SKM-1 treated with dmso at 0.1 percent for 144 hours (cell line): ENCODE data around the gene PTPN20.
"Not testable (repeated sequence)": the region's sequence is repeated elsewhere in the genome, so short reads cannot be mapped to it uniquely, and the experiment has no call there.

Experiments used
- DNase-seq: peaks from one replicate; lab custom pipeline; 2025; ENCODE audit not compliant: unreplicated experiment; lab: John Stamatoyannopoulos, UW

PTPN20 gene

GRCh38 chr10:46952540-46952939 lies 41.3 kb downstream of the PTPN20 start:
- DNase-seq, result not testable (repeated sequence)

- not testable (repeated sequence) for DNase-seq
Observed at GRCh38 chr10:46960742-46961141, 49.5 kb downstream of the PTPN20 start.

- not testable (repeated sequence) for DNase-seq
Observed at GRCh38 chr10:46963356-46963755, 52.1 kb downstream of the PTPN20 start.

GRCh38 chr10:46967013-46967412 lies 55.8 kb downstream of the PTPN20 start:
- DNase-seq, result not testable (repeated sequence)

DNA sequence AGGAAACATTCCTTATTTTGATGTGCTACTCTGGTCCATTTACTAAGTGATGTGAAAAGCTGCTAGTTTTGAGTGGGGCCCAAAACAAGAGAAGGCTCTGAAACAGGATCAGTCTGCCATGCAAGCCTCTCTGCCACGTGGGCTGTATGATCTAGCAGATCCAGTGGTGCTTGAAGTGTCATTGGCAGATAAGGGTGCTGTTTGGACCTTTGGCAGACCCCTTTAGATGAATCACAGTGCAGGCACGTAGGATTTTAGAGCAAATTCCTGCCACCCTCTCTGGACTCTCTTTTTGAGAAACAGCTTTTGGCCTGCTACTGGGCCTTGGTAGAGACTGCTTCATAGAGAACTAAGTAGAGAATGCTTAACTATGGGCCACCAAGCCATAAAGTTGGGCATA lies 69.0 kb downstream of the PTPN20 start:
- DNase-seq, result not testable (repeated sequence)

GRCh38 chr10:46987233-46987924 lies 76.2 kb downstream of the PTPN20 start:
- not testable (repeated sequence) for DNase-seq

DNA sequence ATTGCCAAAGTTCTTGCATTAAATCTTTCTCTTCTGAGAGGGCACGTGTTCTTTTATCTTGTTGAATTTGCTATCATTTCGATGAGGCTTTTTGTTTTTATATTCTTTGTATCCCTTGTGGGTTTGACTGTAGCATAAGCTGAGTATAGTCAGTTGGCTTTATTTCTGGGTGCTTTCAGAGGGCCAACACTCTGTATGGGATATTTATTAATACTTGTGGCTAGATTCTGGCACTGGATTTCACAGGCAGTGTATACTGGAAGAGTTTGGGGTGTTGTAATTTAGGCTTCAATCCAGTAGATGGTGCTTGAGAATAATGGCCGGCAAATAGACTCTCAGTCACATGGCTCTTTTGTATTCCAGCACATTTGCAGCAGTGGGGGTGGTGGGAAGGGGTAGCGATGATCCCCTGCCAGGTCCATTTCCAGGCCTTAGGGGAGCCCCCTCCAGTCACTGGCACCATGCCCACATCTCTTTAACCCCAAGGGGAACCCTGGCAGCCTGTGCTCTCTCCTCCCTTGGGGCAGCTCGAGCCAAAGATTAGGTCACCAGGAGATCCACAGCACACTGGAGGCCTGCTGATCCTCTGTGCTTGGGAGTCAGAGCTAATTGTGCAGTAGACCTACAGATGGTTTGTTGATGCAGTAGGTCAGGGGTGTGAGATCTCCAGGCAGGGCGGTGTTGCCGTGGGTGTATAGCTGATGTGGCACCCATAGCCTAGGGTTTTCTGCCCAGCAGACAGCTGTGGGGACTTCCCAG lies 81.8 kb downstream of the PTPN20 start:
- peak; percentile 50 for DNase-seq

DNA sequence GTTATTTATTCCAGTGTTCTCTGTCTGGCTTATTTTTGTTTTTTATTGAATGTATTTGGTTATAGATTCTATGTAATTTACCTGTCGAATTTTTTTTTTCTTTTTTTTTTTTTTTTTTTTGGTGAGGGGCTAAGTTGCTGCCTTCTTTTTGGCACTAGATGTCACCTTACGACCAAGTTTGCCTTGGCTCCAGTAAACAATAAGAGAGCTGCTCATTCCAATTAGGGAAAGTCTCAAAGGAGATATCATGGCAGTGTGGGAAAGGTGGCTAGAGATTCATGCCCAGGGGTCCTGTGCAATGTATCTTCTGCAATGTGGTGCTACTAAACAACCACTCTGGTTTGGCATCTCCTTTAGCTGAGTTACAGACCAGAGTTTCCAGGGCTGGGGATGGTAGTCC lies 84.0 kb downstream of the PTPN20 start:
- DNase-seq, result no peak

GRCh38 chr10:46998192-46998591 lies 87.0 kb downstream of the PTPN20 start:
- no peak for DNase-seq

DNA sequence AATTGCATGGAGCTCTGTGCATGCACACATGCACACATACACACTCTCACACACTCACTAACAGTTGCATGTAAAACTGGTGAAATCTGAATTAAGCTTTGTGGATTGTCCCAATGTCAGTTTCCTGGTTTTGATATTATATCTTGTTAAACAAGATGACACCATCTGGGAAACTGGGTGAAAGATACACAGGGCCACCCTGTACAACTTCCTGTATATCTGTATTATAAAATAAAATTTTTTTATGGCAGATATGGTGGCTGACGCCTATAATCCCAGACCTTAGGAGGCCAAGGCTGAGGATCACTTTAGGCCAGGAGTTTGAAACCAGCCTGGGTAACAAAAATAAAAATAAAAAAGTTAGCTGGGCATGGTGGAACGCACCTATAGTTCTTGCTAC lies 87.4 kb downstream of the PTPN20 start:
- no peak for DNase-seq

DNA sequence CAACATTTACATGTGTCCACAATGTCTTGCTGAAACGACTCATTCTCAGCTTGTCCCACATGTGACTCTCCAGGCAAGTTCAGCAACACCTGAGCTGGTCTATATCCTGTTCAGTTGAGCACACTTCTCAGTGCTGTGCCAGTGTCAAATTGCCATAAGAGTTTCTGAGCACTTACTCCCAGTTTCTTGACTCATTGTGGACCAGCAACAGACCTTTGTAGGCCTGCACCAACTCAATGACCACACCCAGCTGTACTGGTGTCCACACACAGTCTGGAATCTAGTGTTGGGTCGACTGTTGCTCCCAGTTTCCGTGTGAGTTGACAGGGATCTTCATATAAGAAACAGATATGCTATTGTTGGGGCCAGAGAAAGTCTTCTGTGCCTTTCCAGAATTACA lies 88.0 kb downstream of the PTPN20 start:
- DNase-seq, result no peak

GRCh38 chr10:47008769-47009168 lies 97.5 kb downstream of the PTPN20 start:
- no peak for DNase-seq

DNA sequence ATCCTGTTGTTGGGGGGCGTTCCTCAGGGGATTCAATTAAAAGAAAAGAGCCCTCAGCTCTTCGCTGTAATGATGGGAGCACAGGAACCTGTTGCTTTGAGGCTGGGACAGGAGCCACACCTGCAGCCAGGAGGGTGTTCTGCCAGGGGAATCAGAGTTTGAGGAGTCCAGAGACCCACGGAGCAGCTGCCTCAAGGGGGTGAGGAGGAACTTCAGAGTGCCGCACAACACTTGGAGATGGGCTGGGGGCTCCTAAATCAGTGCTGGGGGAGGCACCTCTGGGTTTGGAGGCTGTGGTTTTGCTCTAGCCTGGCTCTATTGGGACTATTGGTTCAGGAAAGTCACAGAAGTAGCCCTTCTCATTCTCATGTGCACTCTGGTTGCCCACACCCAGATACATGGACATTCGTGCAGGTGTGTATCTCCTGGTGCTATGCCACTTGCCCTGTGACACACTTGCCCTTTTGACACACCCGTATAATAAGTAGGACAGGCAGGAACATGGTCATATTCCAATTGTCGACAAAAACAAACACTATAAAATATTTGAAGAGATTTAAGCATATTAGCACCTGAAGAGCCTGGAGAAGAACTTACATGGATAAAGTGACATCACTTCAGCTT lies 98.1 kb downstream of the PTPN20 start:
- no peak for DNase-seq

- no peak for DNase-seq
Observed at GRCh38 chr10:47010036-47010435, 98.8 kb downstream of the PTPN20 start.

DNA sequence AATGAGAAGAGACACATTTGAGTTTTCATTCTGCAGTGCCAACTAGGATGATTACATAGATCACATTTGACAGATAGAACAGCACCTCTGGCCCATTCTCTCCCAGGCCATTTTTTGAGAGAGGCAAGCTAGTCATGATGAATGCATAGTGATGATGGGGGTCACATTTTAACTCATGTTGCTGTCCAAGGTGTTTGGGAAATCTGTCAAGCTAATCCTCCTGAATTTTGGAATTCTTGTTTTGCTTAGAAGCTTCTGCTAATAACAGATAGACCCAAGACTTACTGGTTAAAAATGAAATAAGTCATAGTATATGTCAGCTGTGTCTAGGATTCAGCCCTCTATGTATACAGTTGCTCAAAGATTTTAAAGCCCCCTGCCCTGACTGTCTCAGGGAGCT lies 101.0 kb downstream of the PTPN20 start:
- DNase-seq, result no peak

- no peak for DNase-seq
Observed at GRCh38 chr10:47013507-47014154, 102.4 kb downstream of the PTPN20 start.

DNA sequence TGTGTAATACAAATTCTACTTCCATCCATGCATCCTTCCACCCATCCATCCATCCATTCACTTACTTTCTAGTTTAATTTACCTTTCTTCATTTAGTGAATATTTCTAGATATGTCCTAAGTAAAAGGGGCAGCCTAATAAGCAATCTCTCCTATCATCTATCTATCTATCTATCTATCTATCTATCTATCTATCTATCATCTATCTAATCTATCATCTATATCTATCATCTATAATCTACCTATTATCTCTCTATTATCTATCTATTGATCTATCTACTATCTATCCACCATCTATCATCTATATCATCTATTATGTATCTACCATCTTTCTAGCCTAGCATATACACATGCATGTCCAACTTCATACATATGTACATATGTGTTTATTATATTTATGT lies 104.2 kb downstream of the PTPN20 start:
- DNase-seq, result no peak

DNA sequence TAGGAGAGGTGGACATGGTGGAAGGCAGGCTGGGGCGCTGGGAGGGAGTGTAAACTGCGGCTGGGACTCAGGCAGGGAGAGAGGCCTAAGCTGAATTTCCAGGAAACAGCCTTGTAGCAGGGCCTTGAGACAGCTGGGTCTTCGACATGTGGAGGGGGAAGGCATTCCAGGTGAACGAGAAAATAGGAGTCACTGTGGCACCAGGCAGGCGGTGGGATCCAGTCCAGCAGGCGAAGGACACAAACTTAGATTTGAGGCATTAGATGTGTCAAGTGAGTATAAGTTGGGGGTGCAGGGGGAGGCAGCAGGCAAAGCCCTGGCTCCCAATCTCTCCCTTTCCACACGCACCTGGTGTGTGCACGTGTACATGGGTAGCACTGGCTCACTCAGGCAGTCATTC lies 105.3 kb downstream of the PTPN20 start:
- no peak for DNase-seq

DNA sequence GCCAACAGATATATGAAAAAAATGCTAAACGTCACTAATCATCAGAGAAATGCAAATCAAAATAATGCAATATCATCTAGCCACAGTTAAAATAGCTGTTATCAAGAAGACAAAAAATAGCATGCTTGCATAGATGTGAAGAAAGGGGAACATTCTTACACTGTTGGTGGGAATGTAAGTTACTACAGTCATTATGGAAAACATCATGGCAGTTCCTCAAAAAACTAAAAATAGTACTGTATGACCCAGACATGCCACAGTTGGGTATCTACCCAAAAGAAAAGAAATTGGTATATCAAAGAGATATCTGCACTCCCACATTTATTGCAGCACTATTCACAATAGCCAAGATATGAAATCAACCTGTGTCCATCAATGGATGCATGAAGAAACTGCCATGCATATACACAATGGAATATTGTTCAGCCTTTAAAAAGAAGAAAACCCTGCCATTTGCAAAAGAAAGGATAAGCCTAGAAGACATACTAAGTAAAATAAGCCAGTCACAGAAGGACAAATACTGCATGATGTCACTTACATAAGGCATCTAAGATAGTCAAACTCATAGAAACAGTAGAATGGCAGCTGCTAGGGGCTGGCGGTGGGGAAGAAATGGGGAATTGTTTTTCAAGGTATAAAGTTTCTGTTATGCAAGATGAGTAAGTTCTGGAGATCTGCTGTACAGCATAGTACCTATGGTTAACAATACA lies 107.0 kb downstream of the PTPN20 start:
- no peak for DNase-seq

DNA sequence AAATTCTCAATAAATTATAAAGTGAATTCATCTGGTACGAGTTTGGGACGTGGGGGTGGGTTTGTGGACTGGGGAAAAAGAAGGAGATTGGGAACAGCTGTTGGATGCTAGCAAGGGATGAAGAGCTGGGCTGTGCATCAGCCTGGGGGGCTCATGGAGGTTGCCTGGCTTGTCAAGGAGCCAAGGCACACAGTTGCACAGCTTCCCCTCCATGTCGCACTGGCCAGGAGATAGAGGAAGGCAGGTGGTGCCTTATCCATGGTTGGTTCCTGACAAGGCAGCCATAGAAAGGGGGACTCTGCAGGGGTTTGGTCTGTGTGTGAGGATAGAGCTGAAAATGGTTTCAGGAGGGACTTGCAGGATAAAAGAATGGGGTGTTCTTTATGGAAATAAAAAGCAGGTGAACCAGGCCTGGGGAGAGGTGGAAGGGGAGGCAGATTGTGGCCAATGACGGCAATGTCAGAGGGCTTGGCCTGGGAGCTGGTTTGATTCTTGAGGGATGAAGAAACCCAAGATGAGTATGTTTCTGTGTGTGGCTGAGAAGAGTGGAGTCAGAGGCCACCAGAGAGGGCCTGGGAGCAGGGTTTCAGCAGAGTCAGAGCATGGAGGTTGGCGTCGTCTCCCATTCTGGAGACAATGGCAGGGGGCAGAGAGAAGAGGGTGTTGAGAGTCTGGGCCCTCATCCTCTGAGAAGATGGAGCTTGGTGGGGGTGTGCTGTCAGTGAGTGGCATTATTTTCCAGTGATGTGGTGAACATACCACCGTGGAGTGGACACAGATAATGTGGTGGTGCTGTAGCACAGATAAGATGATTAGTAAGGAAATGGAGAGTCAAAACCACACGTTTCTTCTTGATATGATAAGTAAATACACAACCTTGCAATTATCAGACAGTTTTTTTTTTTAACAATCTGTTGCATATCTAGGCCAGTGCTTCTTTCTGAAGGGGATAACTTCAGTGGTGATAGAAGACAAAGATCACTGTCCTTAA lies 108.2 kb downstream of the PTPN20 start:
- no peak for DNase-seq
